ENCODE data around the gene CYP3A7.
"Not testable (repeated sequence)": the region's sequence is repeated elsewhere in the genome, so short reads cannot be mapped to it uniquely, and the experiment has no call there.

CYP3A7 gene

DNA sequence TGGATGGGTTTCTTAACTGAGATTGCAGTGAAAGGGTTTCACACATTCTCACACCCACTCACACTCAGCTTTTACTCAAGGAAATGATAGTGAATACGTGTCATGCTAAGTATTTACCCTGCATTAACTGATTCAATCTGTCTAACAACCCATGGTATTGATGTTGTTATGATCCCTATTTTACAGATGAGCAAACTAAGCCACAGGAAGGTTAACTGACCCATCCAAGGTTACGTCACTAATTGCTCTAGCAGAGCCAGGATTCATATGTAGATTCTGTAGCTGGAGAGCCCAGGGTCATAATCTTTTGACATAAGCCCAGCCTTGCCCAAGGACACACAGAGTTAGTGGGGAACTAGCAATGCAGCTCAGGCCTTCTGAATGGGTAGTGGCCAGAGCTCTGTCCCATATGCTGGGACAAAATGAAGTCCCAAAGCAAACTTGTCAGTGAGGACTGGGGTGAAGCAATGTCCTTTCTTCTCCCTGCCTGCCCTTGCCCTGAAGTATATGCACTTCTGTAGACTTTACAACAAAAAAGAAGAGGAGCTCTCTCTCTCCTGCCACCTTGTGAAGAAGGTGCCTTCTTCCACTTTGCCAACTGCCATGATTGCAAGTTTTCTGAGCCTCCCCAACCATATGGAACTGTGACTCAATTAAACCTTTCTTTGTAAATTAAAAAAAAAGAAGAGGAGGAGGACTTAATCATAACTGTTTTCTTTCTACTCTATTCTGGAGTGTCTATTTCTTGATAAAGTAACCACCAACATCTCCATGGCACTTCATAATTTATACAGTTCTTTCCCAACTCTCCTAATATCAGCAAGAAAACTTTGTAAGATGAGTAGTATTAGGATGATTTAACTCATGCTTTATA is 4.9 kb upstream of the CYP3A7 start:
- TF ChIP-seq TAF1 (IDR thresholded peaks at IDR 0.05; ENCODE audit: borderline replicate concordance, low read depth, low read length) (no peak), POLR2AphosphoS5 (IDR thresholded peaks at IDR 0.05; ENCODE audit: low read depth, low read length) (no peak), POLR2A (IDR thresholded peaks at IDR 0.05; ENCODE audit: low read depth, low read length) (no peak)
- FAIRE-seq, result no peak
- DNase-seq (ENCODE audit: insufficient read length), result no peak

GRCh38 chr7:99737726-99738125 is 2.7 kb upstream of the CYP3A7 start:
- FAIRE-seq, result no peak
- no peak for DNase-seq (ENCODE audit: insufficient read length)
- TF ChIP-seq POLR2AphosphoS5 (IDR thresholded peaks at IDR 0.05; ENCODE audit: low read depth, low read length) (no peak), POLR2A (IDR thresholded peaks at IDR 0.05; ENCODE audit: low read depth, low read length) (no peak), TAF1 (IDR thresholded peaks at IDR 0.05; ENCODE audit: borderline replicate concordance, low read depth, low read length) (no peak)

DNA sequence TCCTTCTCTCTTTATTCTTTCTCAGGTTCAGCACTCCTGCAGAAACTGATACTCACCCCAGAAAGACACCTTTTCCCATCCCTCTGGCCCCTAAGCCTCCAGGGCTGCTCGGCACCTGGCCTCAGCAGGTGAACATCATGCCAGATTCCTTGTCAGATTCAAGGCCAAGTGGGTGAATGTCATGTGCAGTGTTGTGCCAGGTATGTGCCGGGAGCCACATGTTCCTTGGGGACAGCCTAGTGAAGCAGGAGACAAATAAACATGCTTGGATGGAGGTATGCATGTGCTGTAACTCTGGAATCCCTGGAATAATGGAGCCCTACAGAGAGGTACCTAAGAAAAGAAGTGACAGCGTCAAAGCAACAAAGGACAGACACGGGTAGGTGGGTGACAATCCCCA is 1.7 kb upstream of the CYP3A7 start:
- DNase-seq (ENCODE audit: insufficient read length); FAIRE-seq: not testable (repeated sequence)

DNA sequence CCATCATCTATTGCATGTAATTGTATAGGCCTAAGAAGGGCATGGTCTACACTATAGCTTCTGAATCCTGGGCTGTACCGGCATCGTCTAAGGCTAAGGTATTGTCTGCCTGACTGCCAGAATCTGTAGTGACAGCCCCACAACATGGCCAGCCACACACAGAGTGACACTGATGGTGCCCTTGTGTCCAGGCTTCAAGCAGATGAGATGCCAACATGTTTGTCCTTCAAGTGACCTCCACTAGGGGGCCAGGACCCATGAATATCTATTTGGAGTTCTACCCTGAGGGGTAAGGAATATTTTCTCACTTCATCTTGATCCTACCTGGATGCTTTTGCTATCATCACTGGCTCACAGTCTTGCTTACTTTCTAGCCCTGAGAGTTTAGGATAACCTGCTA is 1.5 kb downstream of the CYP3A7 start:
- TF ChIP-seq TAF1 (IDR thresholded peaks at IDR 0.05; ENCODE audit: borderline replicate concordance, low read depth, low read length) (no peak), POLR2AphosphoS5 (IDR thresholded peaks at IDR 0.05; ENCODE audit: low read depth, low read length) (no peak), POLR2A (IDR thresholded peaks at IDR 0.05; ENCODE audit: low read depth, low read length) (no peak)
- FAIRE-seq, result no peak
- no peak for DNase-seq (ENCODE audit: insufficient read length)

DNA sequence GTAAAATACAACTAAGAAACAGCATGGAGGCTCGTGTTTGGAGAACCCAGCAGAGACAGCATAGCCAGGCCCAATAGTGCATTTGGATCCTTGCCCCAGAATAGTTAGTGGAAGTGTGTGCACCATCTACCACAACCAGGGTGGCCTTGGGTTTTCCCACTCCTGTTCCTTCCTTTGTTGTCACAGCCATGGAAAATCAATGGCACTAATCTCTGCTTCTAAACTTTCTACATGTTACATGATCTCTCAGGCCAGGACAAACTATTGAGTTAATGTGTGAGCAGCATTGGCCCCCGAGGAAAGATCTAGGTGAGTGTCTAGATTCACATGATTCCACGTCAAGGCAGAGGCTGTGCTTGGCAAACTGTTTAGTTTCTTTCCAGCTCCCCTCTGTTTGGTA is 2.0 kb downstream of the CYP3A7 start:
- FAIRE-seq, result no peak
- DNase-seq (ENCODE audit: insufficient read length), result no peak
- no peak for TF ChIP-seq POLR2AphosphoS5 (IDR thresholded peaks at IDR 0.05; ENCODE audit: low read depth, low read length)

DNA sequence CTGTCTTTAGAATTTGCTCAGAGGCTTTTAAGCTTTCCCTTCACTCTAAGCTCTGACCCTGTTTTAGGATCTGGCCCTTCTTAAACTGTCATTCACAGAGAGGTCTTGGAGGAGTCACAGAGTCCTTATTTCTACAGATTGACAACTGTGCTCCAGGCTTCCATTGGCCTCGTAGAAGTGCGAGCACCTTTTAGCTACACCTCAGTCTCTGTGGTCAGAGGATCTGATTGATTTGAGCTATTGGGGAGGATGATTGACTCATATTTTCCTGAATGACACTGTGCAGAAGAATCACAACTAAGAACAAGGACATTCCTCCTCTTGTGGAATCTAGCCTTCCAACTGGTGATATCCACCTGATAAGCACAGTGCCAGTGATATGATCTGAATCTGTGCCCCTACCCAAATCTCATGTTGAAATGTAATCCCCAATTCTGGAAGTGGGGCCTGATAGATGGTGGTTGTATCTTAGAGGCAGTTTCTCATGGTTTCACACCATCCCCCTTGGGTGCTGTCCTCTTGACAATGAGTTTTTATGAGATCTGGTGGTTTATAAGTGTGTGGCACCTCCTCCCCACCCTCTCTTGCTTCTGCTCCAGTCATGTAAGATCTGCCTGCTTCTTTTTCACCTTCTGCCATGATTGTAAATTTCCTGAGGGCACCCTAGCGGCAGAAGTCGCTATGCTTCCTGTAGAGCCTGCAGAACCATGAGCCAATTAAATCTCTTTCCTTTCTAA is 3.2 kb downstream of the CYP3A7 start:
- FAIRE-seq (no peak), DNase-seq (ENCODE audit: insufficient read length) (no peak)
- TF ChIP-seq POLR2A (IDR thresholded peaks at IDR 0.05; ENCODE audit: low read depth, low read length) (no peak), TAF1 (IDR thresholded peaks at IDR 0.05; ENCODE audit: borderline replicate concordance, low read depth, low read length) (no peak), POLR2AphosphoS5 (IDR thresholded peaks at IDR 0.05; ENCODE audit: low read depth, low read length) (no peak)

- DNase-seq (ENCODE audit: insufficient read length) (no peak), FAIRE-seq (no peak)
- TF ChIP-seq POLR2AphosphoS5 (IDR thresholded peaks at IDR 0.05; ENCODE audit: low read depth, low read length), result no peak
- TF ChIP-seq TAF1 (IDR thresholded peaks at IDR 0.05; ENCODE audit: borderline replicate concordance, low read depth, low read length), result no peak
- TF ChIP-seq POLR2A (IDR thresholded peaks at IDR 0.05; ENCODE audit: low read depth, low read length), result no peak
Observed at GRCh38 chr7:99730992-99731391, 4.0 kb downstream of the CYP3A7 start.

- TF ChIP-seq POLR2A (IDR thresholded peaks at IDR 0.05; ENCODE audit: low read depth, low read length), result no peak
- TF ChIP-seq TAF1 (IDR thresholded peaks at IDR 0.05; ENCODE audit: borderline replicate concordance, low read depth, low read length), result no peak
- TF ChIP-seq POLR2AphosphoS5 (IDR thresholded peaks at IDR 0.05; ENCODE audit: low read depth, low read length), result no peak
- DNase-seq (ENCODE audit: insufficient read length), result no peak
- no peak for FAIRE-seq
Observed at GRCh38 chr7:99730238-99730810, 4.7 kb downstream of the CYP3A7 start.

DNA sequence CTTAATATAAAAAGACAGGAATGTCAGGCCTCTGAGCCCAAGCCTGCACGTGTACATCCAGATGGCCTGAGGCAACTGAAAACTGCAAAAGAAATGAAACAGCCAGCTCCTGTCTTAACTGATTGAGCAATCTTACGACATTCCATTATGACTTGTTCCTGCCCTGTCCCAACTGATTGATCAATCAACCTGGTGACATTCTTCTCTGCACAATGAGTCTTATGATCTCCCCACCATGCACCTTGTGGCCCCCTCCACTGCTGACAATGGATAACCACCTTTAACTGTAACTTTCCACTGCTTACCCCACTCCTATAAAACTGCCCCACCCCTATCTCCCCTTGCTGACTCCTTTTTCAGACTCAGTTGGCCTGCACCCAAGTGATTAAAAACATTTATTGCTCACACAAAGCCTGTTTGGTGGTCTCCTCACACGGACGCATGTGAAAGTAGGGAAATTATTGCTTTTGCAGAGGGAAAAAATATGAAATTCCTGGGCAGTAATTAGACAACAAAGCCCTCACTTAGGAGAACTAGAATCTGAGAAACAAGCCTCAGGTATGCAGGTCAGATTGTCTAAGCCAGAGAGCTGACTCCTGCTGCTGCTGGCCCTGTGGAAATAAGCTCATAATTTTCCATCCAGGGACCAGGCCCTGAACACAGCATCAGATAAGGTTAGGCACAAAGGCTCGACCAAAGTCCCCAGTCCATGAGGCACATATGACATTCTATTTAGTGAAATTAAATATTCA is 5.3 kb downstream of the CYP3A7 start:
- no peak for TF ChIP-seq POLR2AphosphoS5 (IDR thresholded peaks at IDR 0.05; ENCODE audit: low read depth, low read length)
- TF ChIP-seq TAF1 (IDR thresholded peaks at IDR 0.05; ENCODE audit: borderline replicate concordance, low read depth, low read length), result no peak
- TF ChIP-seq POLR2A (IDR thresholded peaks at IDR 0.05; ENCODE audit: low read depth, low read length), result no peak
- DNase-seq (ENCODE audit: insufficient read length), result no peak
- no peak for FAIRE-seq

GRCh38 chr7:99728615-99729014 is 6.4 kb downstream of the CYP3A7 start:
- no peak for DNase-seq (ENCODE audit: insufficient read length)
- no peak for FAIRE-seq
- TF ChIP-seq POLR2AphosphoS5 (IDR thresholded peaks at IDR 0.05; ENCODE audit: low read depth, low read length), result no peak
- no peak for TF ChIP-seq TAF1 (IDR thresholded peaks at IDR 0.05; ENCODE audit: borderline replicate concordance, low read depth, low read length)
- no peak for TF ChIP-seq POLR2A (IDR thresholded peaks at IDR 0.05; ENCODE audit: low read depth, low read length)

DNA sequence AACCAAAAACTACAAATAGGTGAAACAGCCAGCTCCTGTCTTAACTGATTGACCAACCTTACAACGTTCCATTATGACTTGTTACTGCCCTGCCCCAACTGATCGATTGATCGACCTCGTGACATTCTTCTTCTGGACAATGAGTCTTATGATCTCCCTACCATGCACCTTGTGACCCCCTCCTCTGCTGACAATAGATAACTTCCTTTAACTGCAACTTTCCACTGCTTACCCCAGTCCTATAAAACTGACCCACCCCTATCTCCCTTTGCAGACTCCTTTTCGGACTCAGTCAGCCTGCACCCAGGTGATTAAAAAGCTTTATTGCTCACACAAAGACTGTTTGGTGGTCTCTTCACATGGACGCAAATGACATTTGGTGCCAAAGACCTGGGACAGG is 11.8 kb downstream of the CYP3A7 start:
- FAIRE-seq; DNase-seq (ENCODE audit: insufficient read length): not testable (repeated sequence)

Data from GM12892 (cell line).